ENCODE data around the gene RBPJL. TPM values are rescaled to one million over a fixed set of nuclear protein-coding genes. Genes with fewer than 3 reads are reported as not detected.

Gene RBPJL
- total RNA-seq, 1 donor from 2014 or later: not detected

GRCh38 chr20:45312241-45312640 is 5.6 kb downstream of the RBPJL start:
- DNase-seq (no peak), ATAC-seq (no peak)
- intact Hi-C loops (cut with micrococcal nuclease): no loop called here

- DNase-seq (no peak), ATAC-seq (no peak)
- intact Hi-C loops (cut with micrococcal nuclease): no loop called here
Observed at GRCh38 chr20:45313065-45313695, 6.5 kb downstream of the RBPJL start.

GRCh38 chr20:45313943-45314342 is 7.3 kb downstream of the RBPJL start:
- intact Hi-C loops (cut with micrococcal nuclease): no loop called here
- DNase-seq (no peak), ATAC-seq (no peak)

GRCh38 chr20:45315672-45316071 is 9.0 kb downstream of the RBPJL start:
- intact Hi-C loops (cut with micrococcal nuclease): no loop called here
- DNase-seq (no peak), ATAC-seq (no peak)

GRCh38 chr20:45316150-45317080 is 9.8 kb downstream of the RBPJL start:
- DNase-seq (no peak), ATAC-seq (no peak)
- intact Hi-C loops (cut with micrococcal nuclease): no loop called here

- DNase-seq (no peak), ATAC-seq (no peak)
- intact Hi-C loops (cut with micrococcal nuclease): no loop called here
Observed at GRCh38 chr20:45317826-45318225, 11.2 kb downstream of the RBPJL start.

GRCh38 chr20:45318386-45318939 is 11.8 kb downstream of the RBPJL start:
- ATAC-seq: no peak

GRCh38 chr20:45318948-45319347 is 12.3 kb downstream of the RBPJL start:
- DNase-seq (no peak), ATAC-seq (no peak)
- intact Hi-C loops (cut with micrococcal nuclease): no loop called here

More at GRCh38 chr20:45318386-45318939, 11.8 kb downstream of the RBPJL start:
- intact Hi-C loops (cut with micrococcal nuclease): no loop called here
- DNase-seq: no peak

- intact Hi-C loops (cut with micrococcal nuclease): loop anchor here (5.0 to 10.0 kb wide), 2 partner anchors 116 to 454 kb away; no protein-coding TSS in a partner anchor
Observed at GRCh38 chr20:45320948-45321595, 14.4 kb downstream of the RBPJL start.

GRCh38 chr20:45322952-45323383 is 16.3 kb downstream of the RBPJL start:
- ATAC-seq (peak; percentile 80), DNase-seq (peak; percentile 53)
- intact Hi-C loops (cut with micrococcal nuclease): loop anchor here (5.0 to 10.0 kb wide), 2 partner anchors 114 to 452 kb away; no protein-coding TSS in a partner anchor

More at GRCh38 chr20:45320948-45321595, 14.4 kb downstream of the RBPJL start:
- no peak for DNase-seq
- no peak for ATAC-seq

- intact Hi-C loops (cut with micrococcal nuclease): loop anchor here (5.0 to 10.0 kb wide), 2 partner anchors 114 to 451 kb away; no protein-coding TSS in a partner anchor
- ATAC-seq: no peak
- no peak for DNase-seq
Observed at GRCh38 chr20:45323731-45324130, 17.1 kb downstream of the RBPJL start.

- ATAC-seq (no peak), DNase-seq (no peak)
- intact Hi-C loops (cut with micrococcal nuclease): loop anchor here (10.0 kb wide), 1 partner anchor 449 kb away; no protein-coding TSS in a partner anchor
Observed at GRCh38 chr20:45325371-45325770, 18.7 kb downstream of the RBPJL start.

- intact Hi-C loops (cut with micrococcal nuclease): loop anchor here (10.0 kb wide), 1 partner anchor 446 kb away; no protein-coding TSS in a partner anchor
- DNase-seq: no peak
- no peak for ATAC-seq
Observed at GRCh38 chr20:45328451-45328850, 21.8 kb downstream of the RBPJL start.

GRCh38 chr20:45329497-45330319 is 23.1 kb downstream of the RBPJL start:
- intact Hi-C loops (cut with micrococcal nuclease): loop anchor here (10.0 kb wide), 1 partner anchor 445 kb away; no protein-coding TSS in a partner anchor
- DNase-seq (no peak), ATAC-seq (no peak)

- intact Hi-C loops (cut with micrococcal nuclease): no loop called here
- DNase-seq (no peak), ATAC-seq (no peak)
Observed at GRCh38 chr20:45330476-45330875, 23.8 kb downstream of the RBPJL start.

GRCh38 chr20:45336530-45337366 is 30.1 kb downstream of the RBPJL start:
- DNase-seq (no peak), ATAC-seq (peak; percentile 19)
- intact Hi-C loops (cut with micrococcal nuclease): no loop called here

GRCh38 chr20:45337367-45338120 is 30.9 kb downstream of the RBPJL start:
- DNase-seq: peak; percentile 71
- peak; percentile 52 for ATAC-seq
- intact Hi-C loops (cut with micrococcal nuclease): no loop called here
